Stimulated activated CD4-positive, alpha-beta T cell treated with anti-CD3 and anti-CD28 coated beads, Interleukin-4, amount 100 ng/mL, for 4 hours (primary cell): ENCODE data around the gene TSPOAP1.

Experiments
- DNase-seq, 2 experiments: peaks; one replicate each; pipeline ENCODE4 v3.0.0-alpha.2; 2020

Gene TSPOAP1

DNA sequence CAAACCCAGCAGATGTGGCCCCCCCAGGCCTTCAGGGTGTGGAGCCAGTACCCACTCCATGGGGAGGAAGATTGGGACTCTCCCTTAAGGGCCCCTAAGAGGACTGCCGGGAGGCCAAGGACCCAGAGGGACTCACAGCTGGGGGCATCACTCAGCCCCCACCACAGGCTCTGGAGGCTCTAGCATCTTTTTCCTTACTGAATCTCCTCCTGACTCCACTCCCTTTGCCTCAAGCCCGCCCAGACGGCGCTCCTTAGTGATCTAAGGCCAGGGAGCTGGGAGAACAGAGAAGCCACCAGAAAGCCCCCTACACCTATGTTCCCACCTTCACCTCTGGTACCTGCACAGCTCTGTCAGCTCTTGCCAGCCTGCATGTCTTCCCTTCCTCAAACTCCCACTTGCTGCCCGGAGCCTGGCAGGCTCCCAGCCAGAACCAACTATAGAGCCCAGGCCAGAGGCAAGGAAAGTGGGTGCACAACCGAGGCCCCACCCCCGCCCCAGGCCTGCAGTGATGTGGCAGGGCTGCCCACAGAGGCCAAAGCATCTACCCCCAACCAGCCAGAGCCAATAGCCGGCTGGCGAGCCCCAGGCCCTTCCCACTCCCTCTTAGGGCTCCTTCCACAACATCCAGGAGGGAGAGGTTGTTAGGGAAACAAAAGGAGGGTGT is 25.5 kb downstream of the TSPOAP1 start:
- DNase-seq = no peak

DNA sequence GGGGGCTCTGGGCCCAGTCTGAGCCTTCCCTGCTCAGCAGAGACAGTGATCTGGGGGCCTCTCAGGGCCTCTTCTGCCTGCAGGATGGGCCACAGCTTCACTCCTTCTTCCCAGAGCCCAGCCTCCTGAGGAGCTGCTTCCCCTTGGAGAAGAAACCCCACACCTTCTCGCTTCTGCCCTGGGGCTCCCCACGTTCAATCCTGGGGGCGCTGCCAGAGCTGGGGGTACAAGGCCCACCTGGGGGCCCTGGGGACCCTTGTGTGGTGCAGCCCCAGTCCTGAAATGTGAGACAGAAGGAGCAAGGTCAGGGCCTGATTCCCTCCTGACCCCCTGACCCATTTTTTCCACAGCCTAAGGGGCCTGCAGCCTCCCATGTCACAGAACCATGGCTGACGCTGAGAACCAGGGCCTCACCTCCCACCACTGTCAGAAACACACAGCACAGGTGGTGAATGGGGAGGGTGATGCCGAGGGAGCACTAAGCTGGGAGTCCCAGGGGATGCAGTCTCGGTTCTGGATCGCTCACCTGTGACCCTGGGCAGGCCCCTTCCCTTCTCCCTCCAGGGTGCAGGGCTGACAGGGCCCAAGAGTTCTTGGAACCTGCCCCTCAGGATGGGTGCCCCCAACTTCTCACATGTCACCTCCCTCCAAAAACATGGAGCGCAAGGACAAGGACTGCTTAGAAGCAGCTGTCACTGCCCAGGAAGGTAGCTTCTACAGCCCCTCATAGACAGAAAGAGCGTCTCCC is 26.2 kb downstream of the TSPOAP1 start:
- DNase-seq = no peak

DNA sequence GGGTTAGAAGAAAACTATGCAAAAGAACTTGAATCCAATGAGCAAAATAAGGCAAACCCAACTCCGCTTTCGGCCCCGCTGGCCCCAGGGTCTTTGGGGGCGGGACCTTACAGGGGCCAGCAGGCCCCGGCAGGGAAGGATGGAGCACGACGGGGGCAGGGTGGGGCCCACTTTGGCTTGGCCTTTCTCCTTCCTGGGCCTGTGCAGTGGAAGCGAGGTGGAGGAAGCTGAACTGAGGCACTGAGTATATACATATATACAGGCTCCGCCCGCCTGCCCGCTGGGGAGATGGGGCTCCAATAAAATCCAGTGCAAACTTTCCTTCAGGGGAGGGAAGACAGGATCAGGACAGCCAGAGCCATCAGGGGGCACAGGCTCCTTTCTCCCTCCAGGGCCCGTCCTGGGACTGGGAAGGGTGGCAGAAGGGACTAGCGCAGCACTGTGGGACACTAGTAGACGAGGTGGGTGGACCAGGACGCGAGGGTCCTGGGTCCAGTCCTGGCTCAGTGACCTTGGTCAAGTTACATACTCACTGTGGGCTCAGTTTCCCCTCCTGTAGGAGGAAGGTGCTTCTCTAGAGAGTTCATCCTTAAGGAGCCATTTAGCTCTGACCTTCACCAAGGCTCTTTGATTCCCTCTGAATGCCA is 27.0 kb downstream of the TSPOAP1 start:
- DNase-seq = no peak

DNA sequence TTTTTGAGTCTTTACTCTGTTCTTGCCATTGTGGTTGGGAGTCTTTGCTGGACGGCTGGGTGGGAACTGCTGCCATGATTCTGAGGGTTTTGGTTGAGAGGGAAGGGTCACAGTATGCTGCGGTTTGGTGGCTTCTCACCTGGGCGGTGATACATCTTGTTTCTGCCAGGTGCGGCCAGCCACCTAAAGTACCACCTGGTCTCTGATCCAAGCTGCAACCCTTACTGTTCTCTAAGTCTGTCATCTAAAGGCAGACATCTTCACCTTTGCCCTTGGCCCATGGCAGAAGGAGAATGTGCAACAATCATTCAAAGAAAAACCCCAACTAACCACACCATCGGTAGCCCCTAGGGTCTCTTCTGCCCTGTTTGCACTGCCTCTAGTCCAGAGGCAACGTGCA is 28.3 kb downstream of the TSPOAP1 start:
- no peak for DNase-seq

DNA sequence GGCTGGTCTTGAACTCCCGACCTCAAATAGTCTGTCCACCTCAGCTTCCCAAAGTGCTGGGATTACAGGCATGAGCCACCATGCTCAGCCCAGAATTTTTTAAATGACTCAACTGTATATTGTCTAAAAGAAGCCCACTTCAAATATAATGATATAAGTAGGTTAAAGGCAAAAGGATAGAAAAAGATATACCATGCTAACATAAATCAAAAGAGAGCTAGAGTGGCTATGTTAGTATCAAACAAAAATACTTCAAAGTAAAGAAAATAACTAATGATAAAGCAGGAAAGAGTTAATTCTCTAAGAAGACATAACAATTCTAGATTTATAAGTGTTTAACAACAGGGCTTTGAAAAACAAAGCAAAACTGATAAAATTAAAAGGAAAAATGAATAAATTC is 34.6 kb downstream of the TSPOAP1 start:
- no peak for DNase-seq

DNA sequence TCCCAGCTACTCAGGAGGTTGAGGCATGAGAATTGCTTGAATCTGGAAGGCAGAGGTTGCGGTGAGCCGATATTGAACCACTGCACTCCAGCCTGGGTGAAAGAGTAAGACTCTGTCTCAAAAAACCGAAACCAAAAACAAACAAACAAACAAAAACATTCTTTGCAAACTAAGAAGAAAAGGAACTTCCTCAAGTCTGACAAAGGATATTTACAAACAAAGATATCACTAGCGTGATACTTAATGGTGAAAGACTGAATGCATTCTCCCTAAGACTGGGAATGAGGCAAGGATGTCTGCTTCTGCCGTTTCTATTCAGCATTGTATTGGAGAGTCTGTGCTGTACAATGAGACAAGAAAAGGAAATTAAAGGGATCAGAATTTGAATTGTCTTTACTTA is 37.3 kb downstream of the TSPOAP1 start:
- DNase-seq = no peak

DNA sequence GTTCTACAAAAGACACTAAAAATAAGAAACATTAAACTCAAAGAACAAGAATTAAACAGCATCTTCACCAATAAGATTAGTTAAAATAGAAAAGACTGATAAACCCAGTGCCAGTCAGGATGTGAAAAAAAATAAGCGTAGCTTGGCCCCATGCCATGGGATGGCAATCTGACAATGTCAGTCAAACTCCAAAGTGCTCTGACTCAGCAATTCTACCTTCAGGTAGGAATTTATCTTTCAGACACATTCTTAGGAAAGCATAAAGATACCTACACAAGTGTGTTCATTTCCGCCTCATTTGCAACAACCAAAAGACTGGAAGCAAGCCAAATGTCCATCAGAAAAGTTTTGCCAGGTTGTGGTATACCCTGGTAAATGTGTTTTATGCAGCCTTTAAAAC is 38.7 kb downstream of the TSPOAP1 start:
- no peak for DNase-seq

DNA sequence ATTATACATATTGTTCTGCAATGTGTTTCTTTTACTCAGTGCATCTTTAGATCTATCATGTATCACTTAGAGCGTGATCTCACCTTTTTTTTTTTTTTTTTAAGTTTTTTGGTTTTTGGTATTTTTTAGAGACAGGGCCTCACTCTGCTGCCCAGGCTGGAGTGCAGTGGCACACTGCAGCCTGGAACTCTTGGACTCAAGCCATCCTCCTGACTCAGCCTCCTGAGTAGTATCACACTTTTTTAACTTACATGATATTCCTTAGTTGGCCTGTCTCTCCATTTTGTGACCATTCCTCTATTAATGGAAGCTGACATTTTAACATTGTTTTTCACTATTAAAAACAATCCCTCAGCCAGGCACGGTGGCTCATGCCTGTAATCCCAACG is 43.2 kb downstream of the TSPOAP1 start:
- DNase-seq = no peak

DNA sequence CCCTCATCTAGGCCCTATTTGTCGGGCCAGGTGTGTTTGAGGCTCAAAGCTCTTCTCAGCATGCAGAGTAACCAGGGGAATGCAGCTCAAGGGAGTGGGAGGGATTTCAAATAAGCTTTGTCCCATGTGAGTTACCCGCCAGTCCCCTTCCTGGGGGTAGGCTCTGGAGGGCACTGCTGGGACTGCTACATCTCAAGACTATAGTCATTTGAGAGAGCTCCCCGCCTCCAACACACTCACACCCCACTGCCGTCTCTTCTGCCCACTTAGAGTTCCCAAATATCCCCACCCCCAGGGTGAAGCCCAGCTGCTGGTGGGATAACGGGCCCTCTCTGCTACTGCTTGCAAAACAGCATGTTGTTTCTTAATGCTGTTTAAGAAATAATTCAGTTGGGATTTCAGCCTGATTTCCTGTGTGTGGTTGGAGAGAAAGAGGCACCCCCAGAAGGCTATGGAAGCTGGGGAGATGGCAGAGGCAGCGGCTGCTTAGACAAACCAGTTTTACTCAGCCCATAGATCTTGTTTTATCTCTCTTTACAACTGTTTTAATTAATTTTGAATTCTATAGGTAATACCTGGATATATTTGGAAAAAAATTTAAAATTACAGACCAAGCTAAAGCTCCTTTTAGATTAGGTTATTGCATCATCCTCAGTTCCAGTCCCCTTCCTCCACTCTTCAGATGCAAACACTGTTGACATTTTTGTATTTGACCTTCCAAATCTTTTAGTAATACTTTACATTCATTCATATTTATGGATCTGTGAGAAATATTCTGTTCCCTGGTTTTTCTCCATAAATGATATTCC is 43.8 kb downstream of the TSPOAP1 start:
- DNase-seq = no peak

DNA sequence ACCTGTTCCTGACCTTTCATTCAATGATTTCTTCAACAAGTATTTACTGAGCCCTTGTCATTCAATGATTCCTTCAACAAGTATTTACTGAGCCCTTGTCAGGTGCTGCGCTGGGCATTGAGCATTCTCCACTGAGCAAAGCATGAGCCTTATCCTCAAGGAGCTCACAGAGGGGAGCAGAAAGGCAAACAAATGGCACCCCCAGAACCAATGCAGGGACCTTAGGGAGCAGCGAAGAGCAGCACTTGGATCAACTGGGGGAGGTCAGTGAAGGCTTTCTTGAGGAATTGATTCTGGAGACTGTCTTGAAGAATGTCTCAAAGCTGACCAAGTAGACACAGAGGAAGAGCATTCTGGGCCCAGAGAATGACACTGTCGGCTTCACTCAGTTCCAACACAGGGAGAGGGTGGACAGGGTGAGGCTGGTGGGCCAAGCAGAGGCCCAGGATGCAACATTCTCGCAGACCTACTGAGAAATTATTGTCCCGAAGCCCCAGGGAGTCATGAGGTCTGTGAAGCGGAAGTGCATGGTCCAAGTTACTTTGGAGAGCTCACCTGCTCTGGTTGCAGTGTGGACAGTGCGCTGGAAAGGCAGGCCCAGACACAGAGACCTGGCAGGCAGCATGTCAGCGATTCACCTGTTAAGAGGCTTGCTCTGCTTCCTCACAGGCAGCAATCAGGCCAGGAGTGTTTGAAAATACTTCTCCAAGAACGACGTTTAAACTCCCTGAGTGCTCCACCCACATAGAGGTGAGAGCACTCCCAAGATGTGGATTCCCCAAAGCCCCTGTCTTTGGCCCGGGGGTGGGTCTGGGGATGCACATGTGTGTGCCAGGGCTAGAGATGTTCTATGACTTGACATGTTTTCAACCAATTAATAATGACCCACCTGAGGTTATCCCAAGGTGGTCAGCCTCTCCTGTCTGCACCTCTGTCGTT is 44.7 kb downstream of the TSPOAP1 start:
- no peak for DNase-seq

DNA sequence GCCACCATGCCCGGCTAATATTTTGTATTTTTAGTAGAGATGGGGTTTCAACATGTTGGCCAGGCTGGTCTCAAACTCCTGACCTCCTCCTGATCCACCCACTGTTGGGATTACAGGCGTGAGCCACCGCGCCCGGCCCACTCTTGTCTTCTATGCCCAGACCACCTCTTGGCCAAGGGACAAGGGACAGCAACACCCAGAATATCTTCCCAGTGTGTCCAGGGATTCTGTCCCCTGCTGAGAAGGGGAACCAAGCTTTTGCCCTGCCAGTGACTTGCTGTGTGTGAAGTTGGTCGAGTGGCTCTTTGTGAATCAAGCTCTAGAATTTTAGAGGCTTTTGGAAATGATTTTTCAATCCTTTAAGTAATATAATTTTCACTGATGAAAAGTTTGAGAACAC is 46.2 kb downstream of the TSPOAP1 start:
- no peak for DNase-seq

DNA sequence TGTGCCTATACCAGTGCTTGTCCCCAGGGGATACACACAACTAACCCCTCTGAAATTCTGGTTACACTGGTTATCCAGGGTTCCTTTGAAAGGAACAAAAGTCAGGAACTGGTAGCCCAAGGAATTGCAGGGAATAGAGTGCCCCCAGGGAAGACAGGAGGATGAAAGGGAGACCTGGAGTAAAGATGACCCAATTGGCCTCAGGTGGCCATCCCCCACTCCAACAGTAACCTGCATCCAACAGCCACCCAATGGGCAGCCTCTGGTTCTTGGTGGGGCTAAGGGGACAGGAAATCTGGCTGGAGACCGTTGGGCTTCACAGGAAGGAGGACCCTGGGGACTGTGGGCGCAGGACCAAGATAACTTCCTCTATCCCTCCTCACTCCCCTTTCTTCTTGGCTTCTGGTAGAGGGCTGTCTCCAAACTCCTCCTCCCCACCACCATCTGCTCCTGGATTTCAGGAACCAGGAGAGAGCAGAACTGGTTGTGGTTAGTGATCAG is 47.0 kb downstream of the TSPOAP1 start:
- no peak for DNase-seq

DNA sequence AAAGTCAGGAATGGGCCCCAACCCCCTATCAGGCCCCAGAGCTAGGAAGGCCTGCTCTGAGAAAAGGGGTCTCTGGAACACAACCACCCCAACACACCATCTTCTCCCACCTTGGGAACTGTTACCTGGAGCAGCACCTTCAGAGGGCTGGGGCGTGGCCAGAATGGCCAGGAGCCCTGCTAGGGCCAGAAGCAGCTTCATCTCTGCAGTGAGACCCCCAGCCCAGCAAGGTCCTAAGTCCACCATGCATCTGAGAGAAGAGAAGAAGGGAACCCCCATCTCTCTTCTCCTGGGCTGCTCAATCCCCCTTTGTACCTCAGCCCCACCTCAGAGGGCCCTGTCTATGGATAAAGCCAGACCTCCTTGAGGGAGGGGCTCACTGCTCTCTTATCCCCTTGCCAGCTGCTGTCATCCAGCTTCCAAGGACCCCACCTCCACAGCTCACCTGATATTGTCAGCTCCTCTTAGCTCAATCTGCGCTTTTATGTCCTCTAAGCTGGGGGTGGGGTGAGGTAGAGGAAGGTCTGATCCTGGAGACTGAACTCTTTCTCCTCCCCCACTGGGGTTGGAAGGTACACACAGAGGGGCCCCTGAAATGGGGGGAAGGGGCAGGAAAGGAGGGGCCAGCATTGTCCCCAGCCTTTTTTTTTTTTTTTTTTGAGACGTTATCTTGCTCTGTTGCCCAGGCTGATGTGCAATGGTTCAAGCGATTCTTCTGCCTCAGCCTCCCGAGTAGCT is 47.9 kb downstream of the TSPOAP1 start, which contains the start of gene MPO:
Gene MPO (minus strand): TSS at position 456 of the 738 bp plus-strand sequence. CDS start 177 bp downstream, at position 279.
- no peak for DNase-seq

DNA sequence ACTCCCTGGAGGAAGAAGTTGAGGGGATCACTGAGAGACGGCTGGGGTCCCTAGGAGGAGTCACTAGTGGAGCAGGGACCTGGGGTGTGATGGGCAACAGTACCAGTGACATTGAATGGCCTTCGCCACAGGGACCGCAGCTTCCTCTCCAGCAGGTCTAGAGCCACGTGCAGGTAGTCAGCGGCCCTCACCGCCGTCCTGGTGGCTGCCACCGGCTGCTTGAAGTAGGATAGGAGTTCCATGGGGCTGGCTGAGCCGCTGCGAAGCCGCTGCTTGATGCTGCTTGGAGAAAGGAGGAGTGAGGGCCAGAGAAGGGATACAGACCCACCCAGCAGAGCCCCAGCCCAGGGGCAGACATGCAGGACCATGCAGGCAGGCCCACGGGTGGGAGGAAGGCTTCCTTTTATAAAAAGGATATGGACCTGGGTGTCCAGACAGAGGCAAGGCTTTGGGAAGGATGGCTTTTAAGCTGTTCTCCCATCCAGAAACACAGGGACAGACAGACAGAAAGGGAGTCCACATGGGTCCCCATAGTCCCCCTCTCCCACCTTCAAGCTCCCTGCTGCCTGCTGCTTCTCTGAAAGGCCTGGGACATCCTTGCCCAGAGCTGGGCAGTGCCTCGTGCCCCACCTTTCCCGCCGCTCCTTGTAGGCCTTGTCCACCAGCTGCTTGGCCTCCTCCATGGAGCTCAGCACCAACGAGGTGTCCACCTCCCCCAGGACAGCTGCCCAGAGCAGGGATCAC is 48.7 kb downstream of the TSPOAP1 start:
- DNase-seq = no peak

DNA sequence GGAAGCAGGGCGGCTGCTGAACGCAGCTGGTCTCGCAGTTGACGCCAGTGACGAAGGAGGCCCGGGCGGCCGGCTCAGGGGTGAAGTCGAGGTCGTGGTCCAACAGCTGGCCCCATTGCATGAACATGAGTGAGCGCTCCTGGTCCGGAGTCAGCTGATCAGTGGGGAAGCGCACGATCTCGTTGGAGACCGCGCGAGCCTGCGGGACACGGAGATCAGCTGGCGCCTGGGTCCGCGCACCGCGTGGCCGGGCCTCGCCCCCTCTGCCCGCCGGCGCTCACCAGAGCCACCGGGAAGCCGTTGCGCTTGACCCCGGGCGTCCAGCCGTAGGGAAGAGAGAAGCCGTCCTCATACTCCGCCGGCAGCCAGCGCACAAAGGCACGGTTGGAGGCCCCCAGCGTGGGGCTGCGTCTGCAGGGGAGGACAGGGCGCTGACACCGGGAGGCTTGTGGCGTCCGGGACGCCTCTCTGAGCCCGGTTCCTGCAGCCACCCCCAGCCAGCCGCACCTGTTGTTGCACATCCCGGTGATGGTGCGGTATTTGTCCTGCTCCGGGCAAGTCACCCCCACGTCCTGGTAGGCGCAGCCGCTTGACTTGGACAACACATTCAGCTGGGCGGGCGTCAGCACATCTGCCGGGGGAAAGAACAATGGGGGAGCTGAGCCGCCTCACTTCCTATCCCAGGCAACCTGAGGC is 49.4 kb downstream of the TSPOAP1 start:
- no peak for DNase-seq

DNA sequence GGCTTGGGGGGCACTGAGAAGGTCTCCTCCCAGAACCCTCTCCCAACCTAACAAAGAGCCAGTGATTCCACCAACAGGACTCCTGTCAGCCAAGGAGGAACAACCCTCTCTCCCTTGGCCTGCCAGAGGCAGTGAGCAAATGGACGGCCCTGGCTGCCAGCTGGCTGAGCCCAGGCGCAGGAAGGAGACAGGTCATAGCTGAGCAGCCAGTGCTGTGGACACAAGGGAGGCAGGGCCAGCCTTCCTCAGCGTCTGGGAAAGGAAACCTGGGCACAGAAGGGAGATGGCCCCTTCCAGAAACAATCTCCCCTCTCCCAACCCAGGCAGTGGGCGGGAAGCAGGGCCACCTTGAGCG is 50.0 kb downstream of the TSPOAP1 start:
- no peak for DNase-seq

DNA sequence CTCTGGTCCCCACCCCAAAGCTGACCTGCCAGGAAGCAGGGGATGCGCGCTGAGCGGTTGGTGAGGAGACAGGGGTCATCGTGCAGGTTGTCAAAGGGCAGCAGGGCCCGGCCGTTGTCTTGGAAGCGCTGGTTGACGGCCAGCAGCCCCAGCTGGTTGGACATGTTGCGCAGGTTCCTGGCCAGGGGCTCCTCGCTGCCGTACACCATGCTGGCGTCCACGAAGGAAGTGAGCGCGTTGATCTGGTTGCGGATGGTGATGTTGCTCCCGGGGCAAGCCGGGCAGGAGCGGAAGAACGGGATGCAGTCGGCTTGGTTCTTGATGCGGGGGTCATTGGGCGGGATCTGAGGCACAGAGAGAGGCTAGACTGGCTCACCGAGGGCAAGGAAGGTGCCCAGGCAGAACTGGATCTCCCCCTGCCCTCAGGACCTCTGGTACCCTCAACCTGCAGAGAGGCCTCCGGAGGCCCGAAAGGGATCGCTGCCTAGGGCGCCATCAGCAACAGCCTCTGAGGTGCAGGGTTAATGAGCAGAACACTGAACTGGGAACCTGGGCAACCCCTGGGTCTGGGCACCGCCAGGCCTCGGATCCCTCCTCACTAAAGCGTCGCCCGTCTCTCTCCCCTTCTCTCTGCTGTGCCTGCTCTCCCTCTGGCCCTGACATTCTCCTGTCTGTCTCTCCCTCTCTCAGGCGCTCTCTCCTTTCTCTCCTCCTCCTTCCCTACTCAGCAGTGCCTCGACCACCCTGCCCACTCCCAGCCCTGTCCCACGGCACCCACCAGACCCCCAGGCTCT is 50.6 kb downstream of the TSPOAP1 start:
- no peak for DNase-seq

DNA sequence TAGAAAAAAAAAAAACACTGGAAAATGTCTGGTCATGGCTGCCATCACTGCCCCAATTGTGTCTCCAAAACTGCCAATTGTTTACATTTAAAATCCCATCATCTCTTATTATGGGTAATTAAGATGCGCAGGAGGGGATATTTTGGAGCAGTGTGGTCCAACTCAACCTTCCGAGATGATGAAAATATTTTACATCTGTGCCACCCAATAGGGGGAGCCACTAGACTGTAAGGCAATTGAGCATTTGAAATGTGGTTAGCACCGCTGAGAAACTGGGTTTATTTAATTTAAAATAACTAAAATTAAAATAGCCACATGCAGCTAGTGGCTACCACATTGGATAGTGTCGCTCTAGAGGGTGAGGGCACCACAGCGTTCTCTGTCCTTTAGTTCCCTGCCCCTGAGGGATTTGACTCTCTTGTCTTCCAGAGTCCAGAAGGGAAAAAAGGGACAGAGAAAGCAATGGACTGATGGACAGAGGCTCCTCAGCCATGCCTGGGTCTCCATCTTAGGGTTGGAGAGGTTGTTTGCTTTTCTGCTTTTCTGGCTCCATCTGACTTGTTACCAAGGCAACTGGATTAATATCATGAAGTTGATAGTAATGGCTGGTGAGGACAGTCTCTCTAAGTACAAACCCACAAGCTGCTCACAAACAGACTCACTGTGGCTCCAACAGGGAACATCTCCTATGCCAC is 51.3 kb downstream of the TSPOAP1 start:
- DNase-seq = no peak
